ENCODE data around the gene STAT5A. TPM values are rescaled to one million over a fixed set of nuclear protein-coding genes. Genes with fewer than 3 reads are reported as not detected.

Gene STAT5A
- total and polyA plus RNA-seq, 9 of the 15 experiments (the other 6 are each of a cell fraction or from before 2014, with no cell fraction given), result 79.9 to 415 (median 196) TPM

GRCh38 chr17:42274253-42274542 is 14.1 kb upstream of the STAT5A start:
- no peak overlapping the region for H2AFZ ChIP-seq (ENCODE audit: low read depth, low read length)
- no peaks in the 10 kb centered on the region for H4K20me1 ChIP-seq (replicated peaks; ENCODE audit: control insufficient read depth, insufficient read depth, low read length)
- peaks cover 45% of the 10 kb centered on the region for H3K36me3 ChIP-seq (ENCODE audit: control insufficient read depth, insufficient read depth, low read length)
- ATAC-seq (no peak), FAIRE-seq (no peak), DNase-seq (ENCODE audit: extremely low read depth in 1 of 4, low spot score in 3 of 4) (no peak)
- 2% methylated on average over 3 of the region's 3 CpGs for WGBS (ENCODE audit: insufficient coverage, low coverage, missing lambda C conversion rate)
- in situ Hi-C loops (cut with MboI), result no loop called here
- peaks cover 15 to 21% of the 10 kb centered on the region in 2 experiments for H3K4me1 ChIP-seq (replicated peaks in 1 of 2; ENCODE audit: control insufficient read depth in 2 of 2, insufficient read depth in 2 of 2, low read length in 2 of 2)
- TF ChIP-seq ELF4 (CRISPR knock-in tag; IDR thresholded peaks at IDR 0.05) (no peak), SMARCB1 (IDR thresholded peaks at IDR 0.05; ENCODE audit: insufficient read length, low read depth) (no peak), HMBOX1 (IDR thresholded peaks at IDR 0.05) (0 out of 2 replicates have a peak, but pooled peaks have one; percentile 8), SUPT5H (IDR thresholded peaks at IDR 0.05) (no peak), TBP (optimal IDR thresholded peaks at IDR 0.05; ENCODE audit: low read depth, low read length) (no peak), MBD2 (IDR thresholded peaks at IDR 0.05; ENCODE audit: borderline replicate concordance, low read depth) (no peak), HDGF (IDR thresholded peaks at IDR 0.05) (no peak), ZNF586 (CRISPR knock-in tag; conservative IDR thresholded peaks at IDR 0.05) (no peak), ZNF76 (CRISPR knock-in tag; IDR thresholded peaks at IDR 0.05; ENCODE audit: borderline replicate concordance) (no peak), ZNF224 (CRISPR knock-in tag; IDR thresholded peaks at IDR 0.05) (no peak), NFE2 (IDR thresholded peaks at IDR 0.05; ENCODE audit: low read depth) (no peak), ZFX (CRISPR knock-in tag; IDR thresholded peaks at IDR 0.05) (0 out of 2 replicates have a peak, but pooled peaks have one; percentile 6), ZNF778 (CRISPR knock-in tag; IDR thresholded peaks at IDR 0.05) (no peak), HEY1 (CRISPR knock-in tag; IDR thresholded peaks at IDR 0.05; ENCODE audit: borderline replicate concordance) (no peak), ZBTB34 (CRISPR knock-in tag; IDR thresholded peaks at IDR 0.05) (no peak), ZNF79 (CRISPR knock-in tag; IDR thresholded peaks at IDR 0.05; ENCODE audit: low read depth) (no peak), YBX1 (IDR thresholded peaks at IDR 0.05) (no peak), SRF (CRISPR knock-in tag; IDR thresholded peaks at IDR 0.05) (no peak), ZNF384 (IDR thresholded peaks at IDR 0.05; ENCODE audit: low read depth, low read length) (peak; percentile 75), FOS (IDR thresholded peaks at IDR 0.05; ENCODE audit: extremely low read depth, insufficient read length) (no peak), ZNF24 (IDR thresholded peaks at IDR 0.05) (no peak), CEBPG (CRISPR knock-in tag; IDR thresholded peaks at IDR 0.05) (no peak), CEBPG (tag; conservative IDR thresholded peaks at IDR 0.05 in 1 of 2, IDR thresholded peaks at IDR 0.05 in 1 of 2) (0 out of 4 replicates have a peak, but pooled peaks of 1 of the 2 experiments have one; percentile 3)
- TF ChIP-seq, protein P1, sequence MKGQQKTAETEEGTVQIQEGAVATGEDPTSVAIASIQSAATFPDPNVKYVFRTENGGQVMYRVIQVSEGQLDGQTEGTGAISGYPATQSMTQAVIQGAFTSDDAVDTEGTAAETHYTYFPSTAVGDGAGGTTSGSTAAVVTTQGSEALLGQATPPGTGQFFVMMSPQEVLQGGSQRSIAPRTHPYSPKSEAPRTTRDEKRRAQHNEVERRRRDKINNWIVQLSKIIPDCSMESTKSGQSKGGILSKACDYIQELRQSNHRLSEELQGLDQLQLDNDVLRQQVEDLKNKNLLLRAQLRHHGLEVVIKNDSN (CRISPR knock-in tag; IDR thresholded peaks at IDR 0.05), result no peak
- BruUV-seq (replicated peaks), result no TSS peak
- peak overlapping the region; percentile 95 for H3K4me2 ChIP-seq (ENCODE audit: insufficient read depth, low read length)
- ChIA-PET CTCF (ENCODE audit: low intra/inter-chr PET ratio) (no interaction called here), POLR2A (interaction anchor here (0.6 to 2.5 kb wide), 5 partner anchors 8 to 52 kb away, joined by 3 to 11 read pairs (median 3); no protein-coding TSS in a partner anchor)
- no peaks in the 10 kb centered on the region for H3K27me3 ChIP-seq (ENCODE audit: control insufficient read depth in 2 of 2, insufficient read depth in 2 of 2, low read length in 2 of 2)
- H3K27ac ChIP-seq (ENCODE audit: extremely low read depth, low read depth, low read length), result peak overlapping the region; percentile 93
- H3K9me1 ChIP-seq (ENCODE audit: control insufficient read depth, insufficient read depth, low read length), result no peaks in the 10 kb centered on the region
- peaks cover 90% of the 10 kb centered on the region for H3K79me2 ChIP-seq (ENCODE audit: control insufficient read depth, insufficient read depth, low read length)
- no peaks in the 10 kb centered on the region for H3K9me3 ChIP-seq (replicated peaks; ENCODE audit: control insufficient read depth, insufficient read depth, low read depth, low read length)
- peak overlapping the region in 1 of 2 experiments; percentile 84; a peak in 3 of 4 replicates for H3K9ac ChIP-seq (ENCODE audit: insufficient read depth in 1 of 2, low read depth in 2 of 2, low read length in 2 of 2)
- intact Hi-C loops (cut with micrococcal nuclease), result no loop called here
- peak overlapping the region; percentile 81 for H3K4me3 ChIP-seq

Measured in K562 (cell line).